Measurements from ENCODE around the gene STIP1. TPM values are rescaled to one million over a fixed set of nuclear protein-coding genes. Genes with fewer than 3 reads are reported as not detected.

Gene STIP1
- total RNA-seq = 77.7 TPM

DNA sequence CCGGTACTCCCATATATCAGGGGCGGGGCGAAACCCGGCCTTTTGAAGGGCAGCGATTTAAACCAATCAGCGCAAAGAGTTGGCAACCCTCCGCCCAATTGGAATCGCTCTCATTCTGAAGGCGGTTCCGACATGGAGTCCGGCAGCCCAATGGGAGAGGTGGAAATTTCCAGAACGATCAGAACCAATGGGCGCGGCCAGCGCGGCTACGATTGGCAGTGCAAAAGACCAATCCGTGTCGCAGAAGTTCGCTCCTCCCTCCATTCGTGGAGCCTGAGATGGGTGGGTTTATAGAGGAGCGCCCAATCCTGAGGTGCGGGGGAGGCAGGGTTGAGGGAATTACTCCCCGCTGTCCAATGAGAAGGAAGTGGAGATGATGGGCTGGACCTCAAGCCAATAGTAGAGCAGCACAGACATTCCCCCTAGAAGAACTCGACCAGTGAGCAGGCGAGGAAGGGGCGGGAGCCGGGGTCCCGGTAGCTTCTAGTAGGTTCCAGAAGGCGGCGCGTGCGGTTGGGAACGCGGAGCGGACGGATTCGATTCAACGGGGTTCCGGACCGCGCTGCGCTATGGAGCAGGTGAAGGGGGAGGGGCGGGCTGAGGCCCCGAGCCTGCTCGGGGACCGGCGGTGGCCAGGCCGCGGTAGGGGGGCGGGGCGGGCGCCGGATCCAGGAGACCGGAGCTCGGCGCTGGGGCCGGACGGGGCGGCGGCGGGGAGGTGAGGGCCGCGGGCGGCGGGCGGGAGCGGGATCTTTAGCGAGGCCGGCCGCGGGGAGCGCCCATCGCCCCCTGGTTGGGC is at the start of gene STIP1:
STIP1 (plus strand) TSS at position 479 of the 799 bp plus-strand sequence; CDS start at position 570, 91 bp downstream.
- DNase-seq (ENCODE audit: low spot score in 2 of 2) = peak; percentile 99 to 100
- intact Hi-C loops (cut with DNase I) = loop anchor here (1.0 to 2.0 kb wide), 2 partner anchors 41 to 44 kb away; partner anchors contain the start of genes DNAJC4, NUDT22 and TRPT1
- H3K4me1 ChIP-seq = peaks cover 5 to 35% of the 10 kb centered on the region in 2 donors
- H3K9me3 ChIP-seq = no peaks in the 10 kb centered on the region
- H3K27me3 ChIP-seq = no peaks in the 10 kb centered on the region
- H3K27ac ChIP-seq = peak within 1 kb of the TSS; percentile 92
- TF ChIP-seq, protein P1, sequence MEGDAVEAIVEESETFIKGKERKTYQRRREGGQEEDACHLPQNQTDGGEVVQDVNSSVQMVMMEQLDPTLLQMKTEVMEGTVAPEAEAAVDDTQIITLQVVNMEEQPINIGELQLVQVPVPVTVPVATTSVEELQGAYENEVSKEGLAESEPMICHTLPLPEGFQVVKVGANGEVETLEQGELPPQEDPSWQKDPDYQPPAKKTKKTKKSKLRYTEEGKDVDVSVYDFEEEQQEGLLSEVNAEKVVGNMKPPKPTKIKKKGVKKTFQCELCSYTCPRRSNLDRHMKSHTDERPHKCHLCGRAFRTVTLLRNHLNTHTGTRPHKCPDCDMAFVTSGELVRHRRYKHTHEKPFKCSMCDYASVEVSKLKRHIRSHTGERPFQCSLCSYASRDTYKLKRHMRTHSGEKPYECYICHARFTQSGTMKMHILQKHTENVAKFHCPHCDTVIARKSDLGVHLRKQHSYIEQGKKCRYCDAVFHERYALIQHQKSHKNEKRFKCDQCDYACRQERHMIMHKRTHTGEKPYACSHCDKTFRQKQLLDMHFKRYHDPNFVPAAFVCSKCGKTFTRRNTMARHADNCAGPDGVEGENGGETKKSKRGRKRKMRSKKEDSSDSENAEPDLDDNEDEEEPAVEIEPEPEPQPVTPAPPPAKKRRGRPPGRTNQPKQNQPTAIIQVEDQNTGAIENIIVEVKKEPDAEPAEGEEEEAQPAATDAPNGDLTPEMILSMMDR (IDR thresholded peaks at IDR 0.05) = peak; percentile 10 to 31 (median 28)
- H3K36me3 ChIP-seq = peaks cover 0 to 3% of the 10 kb centered on the region in 2 donors
- H3K4me3 ChIP-seq = peak within 1 kb of the TSS; percentile 61 to 69

DNA sequence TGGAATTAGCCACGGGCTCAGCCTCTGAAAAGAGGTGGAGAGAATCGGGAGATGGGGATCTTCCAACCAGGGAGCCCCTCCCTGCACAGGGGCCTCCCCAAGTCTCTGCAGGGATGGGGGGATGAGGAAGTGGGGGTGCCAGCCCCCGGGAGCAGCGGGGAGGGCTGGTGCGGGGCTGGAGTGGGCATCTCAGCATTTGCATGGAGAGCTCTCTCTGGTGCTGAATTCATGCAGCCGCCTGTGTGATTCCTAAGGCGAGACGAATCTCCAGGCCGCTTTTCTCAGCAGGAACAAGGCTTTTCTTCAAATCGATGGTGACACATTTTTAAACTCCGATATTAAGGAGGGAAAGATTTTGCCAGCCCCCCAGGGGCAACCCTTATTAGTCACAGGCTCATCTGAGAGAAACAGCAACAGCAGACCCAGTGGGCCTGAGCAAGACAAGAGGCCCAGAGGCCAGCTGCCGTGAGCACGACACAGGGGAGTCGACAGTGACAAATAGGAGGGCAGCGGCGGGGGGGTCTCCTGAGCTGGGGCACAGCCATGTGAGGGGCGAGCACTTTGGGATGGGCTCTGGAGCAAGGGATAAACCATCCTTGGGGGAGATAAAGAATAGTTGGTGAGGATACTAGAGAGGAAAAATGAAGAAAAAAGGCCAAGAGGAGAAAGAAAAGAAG is 49.1 kb upstream of the STIP1 start:
- Histone ChIP-seq H3K27me3 (no peaks in the 10 kb centered on the region), H3K27ac (no peak overlapping the region)
- intact Hi-C loops (cut with DNase I) = no loop called here

DNA sequence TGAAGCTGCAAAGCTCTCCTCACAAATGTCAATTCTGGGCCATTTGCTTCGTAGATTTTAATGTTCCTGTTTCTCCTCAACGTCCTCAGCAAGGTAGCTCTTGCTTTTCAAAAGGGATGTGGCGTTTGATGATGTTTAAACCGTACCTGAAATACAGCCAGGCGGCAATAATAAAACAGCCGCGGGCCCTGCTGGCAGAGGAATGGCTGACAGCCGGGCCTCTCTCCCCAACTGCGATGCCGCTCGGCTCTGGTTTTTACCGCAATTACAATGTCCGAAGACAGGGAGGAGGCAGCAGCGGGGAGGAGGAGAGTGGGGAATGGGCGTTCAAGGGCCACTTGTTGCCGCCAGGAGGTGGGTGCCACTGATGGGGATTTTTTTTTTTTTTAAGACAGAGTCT is 47.6 kb upstream of the STIP1 start:
- H3K4me1 ChIP-seq = no peaks in the 10 kb centered on the region
- H3K9me3 ChIP-seq = no peaks in the 10 kb centered on the region
- H3K27me3 ChIP-seq = no peaks in the 10 kb centered on the region
- no peak overlapping the region for H3K4me3 ChIP-seq
- intact Hi-C loops (cut with DNase I) = no loop called here
- TF ChIP-seq, protein P1 (IDR thresholded peaks at IDR 0.05) = no peak
- H3K27ac ChIP-seq = no peak overlapping the region
- H3K36me3 ChIP-seq = no peaks in the 10 kb centered on the region
- no peak for DNase-seq (ENCODE audit: low spot score in 2 of 2)

More for the DNA sequence above, 49.1 kb upstream of the STIP1 start:
- H3K4me1 ChIP-seq = no peaks in the 10 kb centered on the region
- no peaks in the 10 kb centered on the region for H3K36me3 ChIP-seq
- H3K4me3 ChIP-seq = no peak overlapping the region
- TF ChIP-seq, protein P1 (IDR thresholded peaks at IDR 0.05) = no peak
- no peak for DNase-seq (ENCODE audit: low spot score in 2 of 2)
- no peaks in the 10 kb centered on the region for H3K9me3 ChIP-seq

DNA sequence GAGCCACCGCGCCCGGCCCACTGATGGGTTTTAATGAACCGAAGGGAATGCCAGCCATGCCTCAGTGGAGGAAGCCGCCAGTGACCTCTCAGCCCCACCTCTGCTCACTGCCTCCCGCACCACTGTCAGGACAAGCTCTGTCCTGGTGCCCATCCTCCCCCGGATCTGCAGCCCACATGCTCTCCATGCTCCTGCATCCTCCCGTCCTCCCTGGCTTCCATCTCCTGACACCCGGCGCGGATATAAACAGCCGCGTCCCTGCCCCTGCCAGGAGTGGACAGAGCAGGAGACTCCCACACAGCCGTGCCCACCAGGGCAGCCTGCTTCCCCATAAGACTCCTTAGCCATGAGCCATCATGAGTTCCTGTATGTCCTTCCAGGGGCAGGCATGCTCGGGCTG is 46.9 kb upstream of the STIP1 start:
- intact Hi-C loops (cut with DNase I) = no loop called here
- Histone ChIP-seq H3K27ac (no peak overlapping the region), H3K4me1 (no peaks in the 10 kb centered on the region), H3K36me3 (no peaks in the 10 kb centered on the region), H3K9me3 (no peaks in the 10 kb centered on the region), H3K27me3 (no peaks in the 10 kb centered on the region), H3K4me3 (no peak overlapping the region)
- no peak for DNase-seq (ENCODE audit: low spot score in 2 of 2)
- TF ChIP-seq, protein P1 (IDR thresholded peaks at IDR 0.05) = no peak

DNA sequence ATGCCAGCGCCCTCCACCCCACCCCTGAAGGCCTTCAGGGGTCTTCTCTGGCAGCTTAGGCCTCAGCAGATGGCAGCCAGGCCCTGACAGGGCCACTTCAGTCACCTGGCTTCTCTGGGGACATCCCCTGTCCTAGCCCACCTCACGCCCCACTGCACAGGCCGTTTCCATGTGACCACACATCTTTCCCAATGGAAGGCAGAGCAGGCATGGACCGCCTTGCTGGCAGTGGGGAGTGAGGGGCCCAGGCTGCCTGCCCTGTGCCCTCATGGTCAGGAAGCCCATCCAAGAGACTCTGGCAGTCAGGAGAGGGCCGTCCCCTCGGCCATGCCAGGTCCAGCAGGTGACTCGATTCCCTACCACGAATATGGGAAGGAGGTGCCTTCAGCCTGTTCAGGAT is 45.9 kb upstream of the STIP1 start:
- intact Hi-C loops (cut with DNase I) = no loop called here
- Histone ChIP-seq H3K4me3 (no peak overlapping the region), H3K4me1 (no peaks in the 10 kb centered on the region), H3K36me3 (no peaks in the 10 kb centered on the region), H3K9me3 (no peaks in the 10 kb centered on the region), H3K27ac (no peak overlapping the region), H3K27me3 (no peaks in the 10 kb centered on the region)
- TF ChIP-seq, protein P1 (IDR thresholded peaks at IDR 0.05) = no peak
- no peak for DNase-seq (ENCODE audit: low spot score in 2 of 2)

Measured in ascending aorta (tissue), 2 donors.